ENCODE measurements around the gene MCUB.
"Not testable (repeated sequence)": the region's sequence is repeated elsewhere in the genome, so short reads cannot be mapped to it uniquely, and the experiment has no call there.

The MCUB gene

GRCh38 chr4:109560687-109561461 is 828 bp downstream of the MCUB start:
- DNase-seq (ENCODE audit: insufficient read length, low spot score) = peak; percentile 67
- TF ChIP-seq POLR2A (IDR thresholded peaks at IDR 0.05; ENCODE audit: low read depth, low read length) = 0 out of 2 replicates have a peak, but pooled peaks have one; percentile 18
- peak; percentile 66 for FAIRE-seq

- DNase-seq (ENCODE audit: insufficient read length, low spot score) (no peak), FAIRE-seq (no peak)
- TF ChIP-seq POLR2A (IDR thresholded peaks at IDR 0.05; ENCODE audit: low read depth, low read length) = no peak
Observed at GRCh38 chr4:109562457-109563239, 2.6 kb downstream of the MCUB start.

- DNase-seq (ENCODE audit: insufficient read length, low spot score) (no peak), FAIRE-seq (no peak)
- TF ChIP-seq POLR2A (IDR thresholded peaks at IDR 0.05; ENCODE audit: low read depth, low read length) = no peak
Observed at GRCh38 chr4:109571494-109571893, 11.4 kb downstream of the MCUB start.

DNA sequence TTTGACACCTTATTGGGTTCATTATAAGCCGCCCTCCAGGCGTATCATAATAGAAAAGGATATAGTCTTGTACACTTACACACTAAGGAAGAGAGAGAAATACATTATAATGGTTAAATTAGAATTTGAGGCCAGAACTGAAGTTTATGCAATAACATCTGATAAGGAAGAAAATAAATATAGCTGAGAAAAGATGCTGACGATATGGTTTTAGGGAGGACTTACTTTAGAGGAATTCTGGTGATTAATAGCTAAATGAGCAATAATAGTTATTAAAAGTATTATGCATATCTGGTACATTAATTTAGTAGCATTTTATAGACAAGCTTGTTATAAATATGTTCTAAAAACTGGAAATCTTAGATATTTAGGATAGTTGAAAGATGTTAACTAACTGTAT is 12.1 kb downstream of the MCUB start:
- DNase-seq (ENCODE audit: insufficient read length, low spot score) = no peak
- FAIRE-seq = no peak
- no peak for TF ChIP-seq POLR2A (IDR thresholded peaks at IDR 0.05; ENCODE audit: low read depth, low read length)

DNA sequence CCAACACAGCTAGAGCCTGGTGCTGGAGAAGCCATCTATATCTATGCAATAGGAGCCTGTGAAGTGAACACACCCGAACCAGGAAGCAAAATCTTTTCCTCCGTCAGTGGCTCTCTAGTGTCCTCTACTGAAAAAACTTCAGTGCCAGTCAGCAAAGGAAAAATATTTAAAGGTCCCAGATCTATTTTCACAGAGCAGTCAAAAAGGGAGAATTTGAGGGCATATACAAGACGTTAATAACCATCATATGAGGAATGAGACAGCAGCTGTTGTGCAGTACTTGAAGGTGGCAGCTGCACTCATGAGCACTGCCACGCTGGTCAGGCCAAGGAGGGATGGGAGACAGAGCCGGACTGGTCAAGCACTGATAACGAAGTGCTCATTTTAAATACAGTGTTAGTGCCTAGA is 14.4 kb downstream of the MCUB start:
- no peak for FAIRE-seq
- no peak for TF ChIP-seq POLR2A (IDR thresholded peaks at IDR 0.05; ENCODE audit: low read depth, low read length)
- no peak for DNase-seq (ENCODE audit: insufficient read length, low spot score)

- no peak for TF ChIP-seq POLR2A (IDR thresholded peaks at IDR 0.05; ENCODE audit: low read depth, low read length)
- DNase-seq (ENCODE audit: insufficient read length, low spot score) (no peak), FAIRE-seq (no peak)
Observed at GRCh38 chr4:109574931-109575804, 15.1 kb downstream of the MCUB start.

GRCh38 chr4:109576462-109576861 is 16.4 kb downstream of the MCUB start:
- no peak for TF ChIP-seq POLR2A (IDR thresholded peaks at IDR 0.05; ENCODE audit: low read depth, low read length)
- FAIRE-seq (no peak), DNase-seq (ENCODE audit: insufficient read length, low spot score) (no peak)

GRCh38 chr4:109578846-109579245 is 18.8 kb downstream of the MCUB start:
- FAIRE-seq (no peak), DNase-seq (ENCODE audit: insufficient read length, low spot score) (no peak)
- no peak for TF ChIP-seq POLR2A (IDR thresholded peaks at IDR 0.05; ENCODE audit: low read depth, low read length)

DNA sequence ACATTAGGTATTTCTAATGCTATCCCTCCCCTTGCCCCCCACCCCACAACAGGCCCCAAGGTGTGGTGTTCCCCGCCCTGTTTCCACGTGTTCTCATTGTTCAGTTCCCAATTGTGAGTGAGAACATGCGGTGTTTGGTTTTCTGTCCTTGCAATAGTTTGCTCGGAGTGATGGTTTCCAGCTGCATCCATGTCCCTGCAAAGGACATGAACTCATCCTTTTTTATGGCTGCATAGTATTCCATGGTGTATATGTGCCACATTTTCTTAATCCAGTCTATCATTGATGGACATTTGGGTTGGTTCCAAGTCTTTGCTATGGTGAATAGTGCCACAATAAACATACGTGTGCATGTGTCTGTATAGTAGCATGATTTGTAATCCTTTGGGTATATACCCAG is 20.0 kb downstream of the MCUB start:
- not testable (repeated sequence) for FAIRE-seq; DNase-seq (ENCODE audit: insufficient read length, low spot score)

DNA sequence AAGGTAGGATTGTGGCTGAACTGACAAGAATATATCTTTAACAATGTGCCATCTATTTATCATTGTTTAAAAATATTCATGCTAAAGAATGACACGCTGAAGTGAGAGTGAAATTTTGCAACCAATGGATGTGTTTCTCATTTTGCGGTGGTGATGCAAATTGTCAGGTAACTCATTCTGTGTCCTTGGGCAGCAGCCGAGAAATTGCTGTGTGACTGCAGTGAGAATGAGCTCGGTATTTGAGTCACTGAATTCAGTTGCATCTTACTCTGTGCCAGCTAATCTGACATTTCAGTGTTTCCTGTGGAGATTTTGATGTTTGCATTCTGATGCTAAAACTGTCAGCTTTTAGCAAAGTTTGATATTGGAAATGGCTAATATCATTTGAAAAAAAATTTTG is 28.1 kb downstream of the MCUB start:
- no peak for TF ChIP-seq POLR2A (IDR thresholded peaks at IDR 0.05; ENCODE audit: low read depth, low read length)
- DNase-seq (ENCODE audit: insufficient read length, low spot score) (no peak), FAIRE-seq (no peak)

DNA sequence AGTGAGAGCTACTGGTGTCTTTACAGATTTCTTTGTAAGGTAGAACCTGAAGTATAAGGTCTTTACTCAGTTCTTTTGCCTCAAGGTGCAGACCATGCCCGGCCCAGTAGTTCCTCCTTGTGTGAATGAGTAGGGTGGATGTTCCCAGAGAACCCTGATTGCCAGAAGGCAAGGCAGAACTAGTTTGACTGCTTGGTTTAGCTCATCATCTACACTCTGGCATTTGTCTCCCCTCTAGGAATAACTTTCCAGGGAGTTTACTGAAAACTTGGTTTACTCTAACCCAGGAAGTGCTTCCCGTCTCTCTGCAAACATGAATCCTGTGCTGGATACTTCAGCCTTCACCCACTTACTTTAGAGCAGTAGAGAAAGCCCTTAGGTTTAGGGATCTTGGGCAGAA is 29.1 kb downstream of the MCUB start:
- DNase-seq (ENCODE audit: insufficient read length, low spot score) = no peak
- FAIRE-seq = no peak
- no peak for TF ChIP-seq POLR2A (IDR thresholded peaks at IDR 0.05; ENCODE audit: low read depth, low read length)

- DNase-seq (ENCODE audit: insufficient read length, low spot score) (no peak), FAIRE-seq (no peak)
- TF ChIP-seq POLR2A (IDR thresholded peaks at IDR 0.05; ENCODE audit: low read depth, low read length) = no peak
Observed at GRCh38 chr4:109589605-109590004, 29.6 kb downstream of the MCUB start.

GRCh38 chr4:109590905-109591304 is 30.9 kb downstream of the MCUB start:
- no peak for TF ChIP-seq POLR2A (IDR thresholded peaks at IDR 0.05; ENCODE audit: low read depth, low read length)
- DNase-seq (ENCODE audit: insufficient read length, low spot score) (no peak), FAIRE-seq (no peak)

DNA sequence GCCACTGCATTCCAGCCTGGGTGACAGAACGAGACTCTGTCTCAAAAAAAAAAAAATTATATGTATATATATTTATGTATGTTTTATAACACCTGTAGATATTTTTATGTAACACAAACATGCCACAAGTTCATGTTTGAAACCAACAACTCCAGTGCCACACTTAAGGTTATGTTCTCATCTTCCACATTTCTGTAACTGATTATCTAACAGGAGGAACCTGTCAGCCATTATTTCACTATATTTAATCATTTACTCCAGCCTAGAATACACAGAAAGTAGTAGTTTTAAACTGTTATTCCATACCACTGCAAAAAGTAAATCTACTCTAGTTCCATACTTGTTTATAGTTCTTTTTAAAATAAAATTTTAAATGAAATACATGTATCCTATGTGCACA is 32.3 kb downstream of the MCUB start:
- no peak for FAIRE-seq
- no peak for DNase-seq (ENCODE audit: insufficient read length, low spot score)
- no peak for TF ChIP-seq POLR2A (IDR thresholded peaks at IDR 0.05; ENCODE audit: low read depth, low read length)

DNA sequence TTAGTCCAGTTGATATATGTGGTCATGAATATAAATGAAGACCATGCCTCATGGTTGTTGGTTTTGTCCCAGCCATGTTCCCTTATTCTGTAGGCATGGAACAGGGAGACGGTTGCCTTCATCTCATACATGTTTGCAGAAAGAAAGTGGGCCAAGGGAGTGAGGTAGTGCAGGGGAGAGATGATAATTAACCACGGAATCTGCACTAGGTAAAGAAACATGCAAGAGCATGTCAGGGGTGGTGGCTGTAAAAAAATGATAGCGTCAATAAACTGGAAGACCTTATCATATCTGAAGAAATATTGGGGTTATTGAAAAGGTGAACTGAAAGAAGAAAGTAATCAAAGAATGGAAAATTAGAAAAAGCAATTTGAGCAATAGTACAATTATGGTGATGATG is 35.1 kb downstream of the MCUB start:
- FAIRE-seq; DNase-seq (ENCODE audit: insufficient read length, low spot score): not testable (repeated sequence)

GRCh38 chr4:109596420-109597085 is 36.5 kb downstream of the MCUB start:
- not testable (repeated sequence) for FAIRE-seq

More at GRCh38 chr4:109596420-109597085, 36.5 kb downstream of the MCUB start:
- DNase-seq (ENCODE audit: insufficient read length, low spot score) = not testable (repeated sequence)

Measured in H54 (cell line).